Loucy (cell line): Measurements from ENCODE around the gene PKNOX2.

Source experiments
- H2AFZ ChIP-seq: fragments of 200-600 bp; sonication (generic); 2 replicates; pipeline ENCODE4 v1.6.0; 2016; ENCODE audit warnings: antibody characterized with exemption, mild to moderate bottlenecking, low read length, moderate library complexity
- H3F3A ChIP-seq: fragments of 200-600 bp; 2 replicates; pipeline ENCODE4 v1.6.0; 2016; ENCODE audit warnings: antibody characterized with exemption, low read depth, mild to moderate bottlenecking
- H3K27me3 ChIP-seq: fragments of 200-600 bp; sonication (generic); 2 replicates; pipeline ENCODE4 v1.6.1; 2014; ENCODE audit warnings: low read length, mild to moderate bottlenecking; ENCODE audit not compliant: insufficient read depth, poor library complexity, severe bottlenecking
- H3K36me3 ChIP-seq: fragments of 200-600 bp; sonication (generic); 2 replicates; pipeline ENCODE4 v1.6.1; 2016; ENCODE audit warnings: low read length; ENCODE audit not compliant: insufficient read depth
- H3K4me1 ChIP-seq: fragments of 200-600 bp; sonication (generic); 2 replicates; pipeline ENCODE4 v1.5.1; 2014; ENCODE audit warnings: low read length, mild to moderate bottlenecking; ENCODE audit not compliant: insufficient read depth, poor library complexity, severe bottlenecking
- H3K4me2 ChIP-seq: fragments of 200-600 bp; sonication (generic); 2 replicates; pipeline ENCODE4 v1.6.0; 2014; ENCODE audit warnings: antibody characterized with exemption, low read length, low read depth, mild to moderate bottlenecking; ENCODE audit not compliant: poor library complexity, severe bottlenecking
- H3K4me3 ChIP-seq: fragments of 200-600 bp; sonication (generic); 2 replicates; pipeline ENCODE4 v1.5.1; 2014; ENCODE audit warnings: low read length, mild to moderate bottlenecking, mixed read lengths; ENCODE audit not compliant: poor library complexity, severe bottlenecking
- H3K79me2 ChIP-seq: fragments of 200-600 bp; sonication (generic); 2 replicates; pipeline ENCODE4 v1.6.1; 2014; ENCODE audit warnings: low read length; ENCODE audit not compliant: insufficient read depth
- H3K9ac ChIP-seq: fragments of 200-600 bp; sonication (generic); 2 replicates; pipeline ENCODE4 v1.6.0; 2014; ENCODE audit warnings: mild to moderate bottlenecking, low read depth, low read length, moderate library complexity; ENCODE audit not compliant: poor library complexity, severe bottlenecking
- H3K9me2 ChIP-seq: fragments of 200-600 bp; sonication (generic); replicated peaks from 2 replicates; pipeline ENCODE4 v1.6.1; 2016; ENCODE audit warnings: low read depth, low read length, mixed read lengths
- H3K9me3 ChIP-seq: fragments of 200-600 bp; sonication (generic); 2 replicates; pipeline ENCODE4 v1.6.1; 2014; ENCODE audit warnings: mild to moderate bottlenecking, antibody characterized with exemption, low read length, low read depth; ENCODE audit not compliant: insufficient read depth
- H4K20me1 ChIP-seq: fragments of 200-600 bp; sonication (generic); 2 replicates; pipeline ENCODE4 v1.6.0; 2014; ENCODE audit warnings: antibody characterized with exemption, low read length, mild to moderate bottlenecking; ENCODE audit not compliant: insufficient read depth, poor library complexity, severe bottlenecking
- EZH2phosphoT487 ChIP-seq: fragments of 200-600 bp; IDR thresholded peaks from 2 replicates; pipeline ENCODE4 v1.6.1; 2018; ENCODE audit warnings: antibody characterized with exemption, mild to moderate bottlenecking, moderate library complexity, borderline replicate concordance
- TF ChIP-seq, protein P1 (sequence below): fragments of 200-600 bp; sonication (generic); conservative IDR thresholded peaks from 2 replicates; pipeline ENCODE4 v1.5.1; 2014; ENCODE audit warnings: mild to moderate bottlenecking, antibody characterized with exemption, low read length

The PKNOX2 gene

DNA sequence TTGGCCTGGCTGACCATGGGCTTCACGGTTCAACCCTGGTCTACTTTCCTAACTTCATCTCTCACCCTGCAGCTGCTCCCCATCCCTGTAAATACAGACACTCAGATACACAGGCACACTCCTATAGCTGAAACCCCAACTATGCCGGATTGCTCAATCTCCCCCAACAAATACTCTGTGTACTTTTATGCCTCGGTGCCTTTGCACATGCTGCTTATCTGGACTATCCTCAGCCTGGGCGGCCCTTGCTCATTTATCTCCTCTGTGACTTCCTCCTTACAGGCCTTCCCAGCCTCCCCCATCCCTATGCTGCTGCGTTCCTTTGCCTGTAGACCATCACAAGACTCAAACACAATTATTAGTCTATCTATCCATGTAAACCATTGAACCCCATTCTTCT, 76.6 kb downstream of the PKNOX2 start:
- no peak overlapping the region for H3K4me2 ChIP-seq
- no peaks in the 10 kb centered on the region for H3K9me2 ChIP-seq
- no peaks in the 10 kb centered on the region for H3K79me2 ChIP-seq
- no peaks in the 10 kb centered on the region for H3K27me3 ChIP-seq
- H4K20me1 ChIP-seq = no peaks in the 10 kb centered on the region
- H3K9ac ChIP-seq = no peak overlapping the region
- no peaks in the 10 kb centered on the region for H3K9me3 ChIP-seq
- H3K4me1 ChIP-seq = no peaks in the 10 kb centered on the region
- no peak overlapping the region for H2AFZ ChIP-seq
- H3K36me3 ChIP-seq = no peaks in the 10 kb centered on the region
- no peak overlapping the region for H3K4me3 ChIP-seq
- no peaks in the 10 kb centered on the region for H3F3A ChIP-seq
- TF ChIP-seq, protein P1, sequence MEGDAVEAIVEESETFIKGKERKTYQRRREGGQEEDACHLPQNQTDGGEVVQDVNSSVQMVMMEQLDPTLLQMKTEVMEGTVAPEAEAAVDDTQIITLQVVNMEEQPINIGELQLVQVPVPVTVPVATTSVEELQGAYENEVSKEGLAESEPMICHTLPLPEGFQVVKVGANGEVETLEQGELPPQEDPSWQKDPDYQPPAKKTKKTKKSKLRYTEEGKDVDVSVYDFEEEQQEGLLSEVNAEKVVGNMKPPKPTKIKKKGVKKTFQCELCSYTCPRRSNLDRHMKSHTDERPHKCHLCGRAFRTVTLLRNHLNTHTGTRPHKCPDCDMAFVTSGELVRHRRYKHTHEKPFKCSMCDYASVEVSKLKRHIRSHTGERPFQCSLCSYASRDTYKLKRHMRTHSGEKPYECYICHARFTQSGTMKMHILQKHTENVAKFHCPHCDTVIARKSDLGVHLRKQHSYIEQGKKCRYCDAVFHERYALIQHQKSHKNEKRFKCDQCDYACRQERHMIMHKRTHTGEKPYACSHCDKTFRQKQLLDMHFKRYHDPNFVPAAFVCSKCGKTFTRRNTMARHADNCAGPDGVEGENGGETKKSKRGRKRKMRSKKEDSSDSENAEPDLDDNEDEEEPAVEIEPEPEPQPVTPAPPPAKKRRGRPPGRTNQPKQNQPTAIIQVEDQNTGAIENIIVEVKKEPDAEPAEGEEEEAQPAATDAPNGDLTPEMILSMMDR = no peak
- TF ChIP-seq EZH2phosphoT487 = no peak

DNA sequence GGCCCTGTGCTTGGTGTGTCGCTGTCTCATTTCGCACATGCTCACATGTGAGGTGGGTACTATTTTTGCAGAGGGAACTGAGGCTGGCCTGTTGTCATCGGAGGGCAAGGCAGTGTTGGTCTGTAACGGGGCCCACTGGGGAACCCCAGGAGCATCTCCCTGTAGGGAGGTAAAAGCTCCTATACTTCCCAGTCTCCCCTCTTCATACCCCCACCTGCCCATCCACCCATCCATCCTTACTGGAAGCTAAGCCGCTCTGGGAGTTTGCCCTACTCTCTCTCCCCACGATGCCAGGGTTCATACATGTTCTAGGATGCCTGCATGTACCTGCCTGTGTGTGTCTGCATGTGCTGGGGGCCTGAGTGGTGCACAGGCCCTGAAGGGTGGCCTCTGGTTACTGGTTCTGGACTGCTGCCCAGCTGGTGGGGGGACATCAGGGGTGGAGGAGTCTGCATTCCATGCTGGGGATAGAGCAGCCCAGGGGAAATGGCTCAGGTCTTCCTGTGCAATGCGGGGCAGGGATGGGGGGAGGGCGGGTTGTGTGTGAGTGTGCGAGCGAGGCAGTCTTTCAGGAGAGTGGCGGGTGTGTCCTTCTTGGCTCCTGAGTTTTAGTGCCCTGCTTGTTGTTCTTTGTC, 77.7 kb downstream of the PKNOX2 start:
- Histone ChIP-seq H3K9me3 (no peaks in the 10 kb centered on the region), H2AFZ (no peak overlapping the region), H3K36me3 (no peaks in the 10 kb centered on the region), H3K4me1 (no peaks in the 10 kb centered on the region), H3K4me2 (no peak overlapping the region), H3K4me3 (no peak overlapping the region), H3K27me3 (no peaks in the 10 kb centered on the region), H3K79me2 (no peaks in the 10 kb centered on the region), H3K9me2 (no peaks in the 10 kb centered on the region), H3F3A (no peaks in the 10 kb centered on the region), H3K9ac (no peak overlapping the region), H4K20me1 (no peaks in the 10 kb centered on the region)
- no peak for TF ChIP-seq EZH2phosphoT487
- TF ChIP-seq, protein P1 = no peak

DNA sequence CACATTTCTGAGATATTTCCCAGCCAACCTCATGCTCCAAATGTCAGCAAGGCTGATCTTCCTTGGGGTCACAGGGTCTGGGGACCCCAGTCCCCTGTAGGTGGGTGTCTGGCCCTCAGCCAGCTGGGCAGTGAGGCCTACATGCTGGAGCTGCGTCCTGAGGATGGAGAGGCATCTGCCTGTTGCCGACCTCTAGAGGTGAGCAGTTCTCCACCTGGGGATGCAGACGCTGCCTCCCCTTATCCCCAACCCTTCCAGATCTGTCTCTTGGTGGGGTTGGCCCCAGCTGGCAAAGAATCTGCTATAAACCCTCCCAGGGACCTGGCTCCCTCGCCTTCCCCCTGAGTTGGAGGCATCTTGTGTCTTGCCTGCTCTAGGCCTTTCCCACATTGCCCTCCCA, 79.6 kb downstream of the PKNOX2 start:
- Histone ChIP-seq H3K27me3 (no peaks in the 10 kb centered on the region), H3K4me2 (no peak overlapping the region), H4K20me1 (no peaks in the 10 kb centered on the region), H3K9me2 (no peaks in the 10 kb centered on the region), H3K9ac (no peak overlapping the region), H3K79me2 (no peaks in the 10 kb centered on the region), H3K4me1 (no peaks in the 10 kb centered on the region), H3K9me3 (no peaks in the 10 kb centered on the region), H2AFZ (no peak overlapping the region), H3K36me3 (no peaks in the 10 kb centered on the region), H3F3A (no peaks in the 10 kb centered on the region), H3K4me3 (no peak overlapping the region)
- TF ChIP-seq EZH2phosphoT487 = no peak
- TF ChIP-seq, protein P1 = no peak
